WTC11 (cell line): ENCODE measurements around the gene ASPM. TPM values are rescaled to one million over a fixed set of nuclear protein-coding genes. Genes with fewer than 3 reads are reported as not detected.

Experiments
- ATAC-seq: fragments of 200-7000 bp; cut with Tn5 transposase; 2 replicates; pipeline ENCODE4 v1.10.0; 2021; ENCODE audit warnings: mild to moderate bottlenecking, moderate library complexity
- CTCF ChIA-PET: fragments of 300-600 bp; sonication (Branson Sonifier 250); formaldehyde crosslinking; loops from one replicate; lab custom pipeline; 2021; ENCODE audit warnings: antibody characterized with exemption; lab: Charles Lee
- POLR2A ChIA-PET: fragments of 350-600 bp; sonication (Branson Sonifier 250); formaldehyde crosslinking; loops from one replicate; lab custom pipeline; 2021; ENCODE audit warnings: antibody characterized with exemption; lab: Charles Lee
- DNase-seq: peaks from one replicate; pipeline ENCODE4 v3.0.0; 2021; ENCODE audit warnings: low spot score
- H3K27ac Mint-ChIP-seq: 2 replicates; pipeline ENCODE4 v1.8.0; 2021; ENCODE audit warnings: mixed read lengths
- H3K27me3 Mint-ChIP-seq: 2 replicates; pipeline ENCODE4 v1.8.0; 2021; ENCODE audit warnings: low read depth, mild to moderate bottlenecking, moderate library complexity, mixed read lengths
- H3K36me3 Mint-ChIP-seq: 2 replicates; pipeline ENCODE4 v1.8.0; 2021; ENCODE audit warnings: mixed read lengths
- H3K4me1 Mint-ChIP-seq: 2 replicates; pipeline ENCODE4 v1.8.0; 2022; ENCODE audit warnings: mixed read lengths
- H3K4me3 Mint-ChIP-seq: 2 replicates; pipeline ENCODE4 v1.8.0; 2021; ENCODE audit warnings: mild to moderate bottlenecking, moderate library complexity, mixed read lengths
- H3K9me3 Mint-ChIP-seq: 2 replicates; pipeline ENCODE4 v1.8.0; 2021; ENCODE audit warnings: mixed read lengths
- AR ChIP-seq: fragments of 250-450 bp; sonication (Bioruptor Pico); IDR thresholded peaks from 2 replicates; pipeline ENCODE4 v1.9.0; 2021; ENCODE audit warnings: mild to moderate bottlenecking
- CDX4 ChIP-seq: fragments of 250-450 bp; sonication (Bioruptor Pico); IDR thresholded peaks from 2 replicates; pipeline ENCODE4 v1.9.0; 2021; ENCODE audit warnings: moderate library complexity, mild to moderate bottlenecking, inconsistent platforms, borderline replicate concordance
- ELF4 ChIP-seq: sonication (generic); formaldehyde crosslinking; IDR thresholded peaks from 2 replicates; pipeline ENCODE4 v1.8.1; 2022; ENCODE audit warnings: low read depth, mild to moderate bottlenecking, moderate library complexity, missing genetic modification reagents
- EMX1 ChIP-seq: fragments of 250-450 bp; sonication (Bioruptor Pico); IDR thresholded peaks from 2 replicates; pipeline ENCODE4 v1.8.0; 2021; ENCODE audit warnings: mild to moderate bottlenecking
- ETV6 ChIP-seq: sonication (generic); formaldehyde crosslinking; IDR thresholded peaks from 2 replicates; pipeline ENCODE4 v1.8.1; 2022; ENCODE audit warnings: mild to moderate bottlenecking, missing genetic modification reagents
- GTF2I ChIP-seq: fragments of 250-450 bp; sonication (Bioruptor Pico); conservative IDR thresholded peaks from 2 replicates; pipeline ENCODE4 v1.4.0; 2021; ENCODE audit warnings: mild to moderate bottlenecking
- IRF2 ChIP-seq: sonication (generic); formaldehyde crosslinking; IDR thresholded peaks from 2 replicates; pipeline ENCODE4 v1.8.0; 2022; ENCODE audit warnings: low read depth, missing genetic modification reagents, borderline replicate concordance
- KAT7 ChIP-seq: sonication (generic); formaldehyde crosslinking; IDR thresholded peaks from 2 replicates; pipeline ENCODE4 v1.8.1; 2023; ENCODE audit warnings: missing genetic modification reagents, mild to moderate bottlenecking, borderline replicate concordance
- NFE2L1 ChIP-seq: sonication (generic); formaldehyde crosslinking; IDR thresholded peaks from 2 replicates; pipeline ENCODE4 v1.8.1; 2023; ENCODE audit warnings: missing genetic modification reagents
- NR3C1 ChIP-seq: sonication (generic); formaldehyde crosslinking; conservative IDR thresholded peaks from 2 replicates; pipeline ENCODE4 v1.8.1; 2023; ENCODE audit warnings: low read depth, mild to moderate bottlenecking, missing genetic modification reagents
- OVOL2 ChIP-seq: fragments of 250-450 bp; sonication (Bioruptor Pico); IDR thresholded peaks from 2 replicates; pipeline ENCODE4 v1.9.0; 2021; ENCODE audit warnings: mild to moderate bottlenecking, borderline replicate concordance
- STAT6 ChIP-seq: sonication (generic); formaldehyde crosslinking; conservative IDR thresholded peaks from 2 replicates; pipeline ENCODE4 v1.8.1; 2023; ENCODE audit warnings: mild to moderate bottlenecking, low read depth, missing genetic modification reagents, moderate library complexity
- TEAD1 ChIP-seq: sonication (generic); formaldehyde crosslinking; IDR thresholded peaks from 2 replicates; pipeline ENCODE4 v1.8.0; 2022; ENCODE audit warnings: mild to moderate bottlenecking, missing genetic modification reagents
- ZNF138 ChIP-seq: sonication (generic); formaldehyde crosslinking; conservative IDR thresholded peaks from 2 replicates; pipeline ENCODE4 v1.8.1; 2022; ENCODE audit warnings: mild to moderate bottlenecking, moderate library complexity, missing genetic modification reagents
- ZNF232 ChIP-seq: sonication (generic); formaldehyde crosslinking; IDR thresholded peaks from 2 replicates; pipeline ENCODE4 v1.8.0; 2022; ENCODE audit warnings: mild to moderate bottlenecking, missing genetic modification reagents
- ZNF263 ChIP-seq: sonication (generic); formaldehyde crosslinking; IDR thresholded peaks from 2 replicates; pipeline ENCODE4 v1.8.1; 2022; ENCODE audit warnings: low read depth, mild to moderate bottlenecking, moderate library complexity, missing genetic modification reagents
- ZNF425 ChIP-seq: fragments of 250-450 bp; sonication (Bioruptor Pico); conservative IDR thresholded peaks from 2 replicates; pipeline ENCODE4 v1.9.0; 2021; ENCODE audit warnings: mild to moderate bottlenecking
- ZSCAN18 ChIP-seq: fragments of 250-450 bp; sonication (Bioruptor Pico); IDR thresholded peaks from 2 replicates; pipeline ENCODE4 v2.1.2; 2022; ENCODE audit warnings: mild to moderate bottlenecking, moderate library complexity
- total RNA-seq: library from RNA; stranded (reverse); gene quantifications from 3 replicates; pipeline ENCODE4 v1.2.3, GENCODE V29; 2021
- TF ChIP-seq, protein P1 (sequence below): sonication (generic); formaldehyde crosslinking; IDR thresholded peaks from 2 replicates; pipeline ENCODE4 v1.8.0; 2023; ENCODE audit warnings: missing genetic modification reagents

The ASPM gene
- total RNA-seq, 1 experiment from 2014 or later = 44.5 TPM

DNA sequence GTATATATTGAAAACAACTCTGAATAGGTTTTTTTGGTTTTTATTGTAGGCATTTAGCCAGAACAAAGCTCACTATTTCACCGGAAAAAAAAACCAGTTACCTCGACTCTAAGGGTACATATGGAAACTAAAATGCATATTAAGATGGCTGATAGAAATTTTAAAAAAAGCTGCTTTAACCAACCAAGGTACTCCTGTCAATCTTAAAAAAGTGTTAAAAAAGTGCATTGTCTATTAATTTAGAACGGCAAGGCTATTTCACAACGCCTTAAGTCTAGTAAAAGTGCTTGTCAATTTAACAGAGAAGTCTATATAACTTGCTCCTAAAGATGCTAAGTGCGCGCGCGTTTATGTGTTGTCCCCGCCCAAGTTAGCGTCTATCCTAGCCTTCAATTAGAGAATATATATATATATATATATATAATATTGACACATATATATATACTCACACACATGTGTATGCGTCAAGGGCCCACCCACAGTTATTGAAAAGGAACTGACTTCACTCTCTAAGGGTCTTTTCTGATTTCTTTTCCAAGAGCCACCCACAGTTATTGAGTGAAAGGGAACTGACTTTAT lies 934 bp downstream of the ASPM start (continued):
- TF ChIP-seq EMX1 (CRISPR knock-in tag) (no peak), AR (CRISPR knock-in tag) (no peak), NFE2L1 (CRISPR knock-in tag) (no peak), ZNF232 (CRISPR knock-in tag) (no peak), ZNF425 (CRISPR knock-in tag) (no peak), KAT7 (CRISPR knock-in tag) (no peak), GTF2I (CRISPR knock-in tag) (no peak)
- TF ChIP-seq, protein P1, sequence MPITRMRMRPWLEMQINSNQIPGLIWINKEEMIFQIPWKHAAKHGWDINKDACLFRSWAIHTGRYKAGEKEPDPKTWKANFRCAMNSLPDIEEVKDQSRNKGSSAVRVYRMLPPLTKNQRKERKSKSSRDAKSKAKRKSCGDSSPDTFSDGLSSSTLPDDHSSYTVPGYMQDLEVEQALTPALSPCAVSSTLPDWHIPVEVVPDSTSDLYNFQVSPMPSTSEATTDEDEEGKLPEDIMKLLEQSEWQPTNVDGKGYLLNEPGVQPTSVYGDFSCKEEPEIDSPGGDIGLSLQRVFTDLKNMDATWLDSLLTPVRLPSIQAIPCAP (CRISPR knock-in tag) = no peak

GRCh38 chr1:197144570-197145325 lies 1.7 kb downstream of the ASPM start:
- Mint-ChIP-seq H3K36me3 (peaks cover 26% of the 10 kb centered on the region), H3K4me3 (peak overlapping the region; percentile 97), H3K9me3 (no peaks in the 10 kb centered on the region), H3K27ac (no peak overlapping the region), H3K27me3 (no peaks in the 10 kb centered on the region), H3K4me1 (peaks cover 17% of the 10 kb centered on the region)
- DNase-seq = no peak
- ATAC-seq = no peak
- ChIA-PET CTCF (no interaction called here), POLR2A (no interaction called here)
- no peak for TF ChIP-seq ZNF263 (CRISPR knock-in tag)
- TF ChIP-seq OVOL2 (CRISPR knock-in tag) = no peak
- no peak for TF ChIP-seq ELF4 (CRISPR knock-in tag)
- TF ChIP-seq NFE2L1 (CRISPR knock-in tag) = no peak
- TF ChIP-seq ZNF138 (CRISPR knock-in tag) = no peak
- no peak for TF ChIP-seq KAT7 (CRISPR knock-in tag)
- TF ChIP-seq STAT6 (CRISPR knock-in tag) = no peak
- no peak for TF ChIP-seq ETV6 (CRISPR knock-in tag)
- TF ChIP-seq TEAD1 = no peak
- TF ChIP-seq, protein P1 (CRISPR knock-in tag) = no peak
- no peak for TF ChIP-seq CDX4 (CRISPR knock-in tag)
- TF ChIP-seq AR (CRISPR knock-in tag) = no peak
- TF ChIP-seq IRF2 (CRISPR knock-in tag) = no peak
- no peak for TF ChIP-seq ZSCAN18 (CRISPR knock-in tag)
- TF ChIP-seq NR3C1 (CRISPR knock-in tag) = no peak
